ENCODE data around the gene PRKN. TPM values are rescaled to one million over a fixed set of nuclear protein-coding genes. Genes with fewer than 3 reads are reported as not detected.

The PRKN gene
- total RNA-seq, 1 donor from 2014 or later = 2.8 TPM

DNA sequence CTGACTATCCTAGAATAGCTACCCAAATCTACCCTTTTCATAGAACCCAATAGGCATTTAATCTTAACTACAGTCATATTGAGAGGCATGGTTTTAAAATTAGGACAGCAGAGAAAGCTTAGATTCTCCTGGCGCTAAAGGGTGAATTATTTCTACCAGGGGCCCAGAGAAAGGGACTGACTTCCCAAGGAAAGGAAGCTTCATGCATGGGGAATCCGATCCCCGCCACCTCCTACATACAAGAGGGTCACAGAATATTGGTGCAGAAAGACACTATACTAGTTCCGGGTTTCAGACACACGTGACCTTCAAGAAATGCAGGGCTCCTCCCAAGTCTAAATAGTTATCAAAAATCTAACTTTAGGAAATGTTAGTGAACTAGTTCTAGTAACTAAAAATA, 130.9 kb downstream of the PRKN start:
- Histone ChIP-seq H3K4me1 (no peaks in the 10 kb centered on the region), H3K9ac (no peak overlapping the region), H3K4me2 (no peak overlapping the region), H2AFZ (replicated peaks) (no peak overlapping the region), H3K9me3 (ENCODE audit: low read depth) (no peaks in the 10 kb centered on the region), H3K27me3 (no peaks in the 10 kb centered on the region), H3K36me3 (no peaks in the 10 kb centered on the region), H3K27ac (no peak overlapping the region), H3K79me2 (ENCODE audit: low read depth) (no peaks in the 10 kb centered on the region), H4K20me1 (ENCODE audit: low read depth) (no peaks in the 10 kb centered on the region), H3K4me3 (no peak overlapping the region), H3F3A (ENCODE audit: low read depth) (no peaks in the 10 kb centered on the region)
- H3K4me3 Mint-ChIP-seq = no peak overlapping the region
- TF ChIP-seq EZH2 (IDR thresholded peaks at IDR 0.05) (no peak), EZH2phosphoT487 (IDR thresholded peaks at IDR 0.05) (no peak)
- TF ChIP-seq, protein P1, sequence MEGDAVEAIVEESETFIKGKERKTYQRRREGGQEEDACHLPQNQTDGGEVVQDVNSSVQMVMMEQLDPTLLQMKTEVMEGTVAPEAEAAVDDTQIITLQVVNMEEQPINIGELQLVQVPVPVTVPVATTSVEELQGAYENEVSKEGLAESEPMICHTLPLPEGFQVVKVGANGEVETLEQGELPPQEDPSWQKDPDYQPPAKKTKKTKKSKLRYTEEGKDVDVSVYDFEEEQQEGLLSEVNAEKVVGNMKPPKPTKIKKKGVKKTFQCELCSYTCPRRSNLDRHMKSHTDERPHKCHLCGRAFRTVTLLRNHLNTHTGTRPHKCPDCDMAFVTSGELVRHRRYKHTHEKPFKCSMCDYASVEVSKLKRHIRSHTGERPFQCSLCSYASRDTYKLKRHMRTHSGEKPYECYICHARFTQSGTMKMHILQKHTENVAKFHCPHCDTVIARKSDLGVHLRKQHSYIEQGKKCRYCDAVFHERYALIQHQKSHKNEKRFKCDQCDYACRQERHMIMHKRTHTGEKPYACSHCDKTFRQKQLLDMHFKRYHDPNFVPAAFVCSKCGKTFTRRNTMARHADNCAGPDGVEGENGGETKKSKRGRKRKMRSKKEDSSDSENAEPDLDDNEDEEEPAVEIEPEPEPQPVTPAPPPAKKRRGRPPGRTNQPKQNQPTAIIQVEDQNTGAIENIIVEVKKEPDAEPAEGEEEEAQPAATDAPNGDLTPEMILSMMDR (IDR thresholded peaks at IDR 0.05) = no peak
- no peak overlapping the region for H3K27ac Mint-ChIP-seq
- H3K27me3 Mint-ChIP-seq (ENCODE audit: insufficient read depth, low read depth) = no peaks in the 10 kb centered on the region
- no peaks in the 10 kb centered on the region for H3K9me3 Mint-ChIP-seq
- H3K4me1 Mint-ChIP-seq = peaks cover 7% of the 10 kb centered on the region
- no peak for DNase-seq (ENCODE audit: low spot score)
- no peaks in the 10 kb centered on the region for H3K36me3 Mint-ChIP-seq

DNA sequence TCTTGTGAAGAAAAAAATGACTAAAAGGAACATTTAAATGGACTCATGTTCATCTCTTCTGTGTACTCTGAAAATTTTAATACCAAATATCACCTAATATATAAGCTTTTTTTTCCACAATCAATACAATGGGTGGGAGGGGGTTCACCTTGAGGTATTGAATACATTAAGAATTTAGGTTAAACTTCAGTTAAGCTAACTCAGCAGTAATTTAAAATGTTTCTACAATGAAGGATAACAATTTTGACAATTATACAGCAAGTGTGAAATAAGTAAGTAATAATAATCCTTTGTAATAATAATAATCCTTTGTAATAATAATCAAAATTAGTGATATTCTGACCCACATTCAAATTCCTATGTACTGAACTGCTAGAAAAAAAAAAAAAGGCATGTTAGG, 136.0 kb downstream of the PRKN start:
- no peaks in the 10 kb centered on the region for H3K36me3 Mint-ChIP-seq
- Histone ChIP-seq H3K4me2 (no peak overlapping the region), H3K27me3 (no peaks in the 10 kb centered on the region), H2AFZ (replicated peaks) (no peak overlapping the region), H3K4me3 (no peak overlapping the region), H4K20me1 (ENCODE audit: low read depth) (no peaks in the 10 kb centered on the region), H3K9me3 (ENCODE audit: low read depth) (no peaks in the 10 kb centered on the region), H3K27ac (no peak overlapping the region), H3K79me2 (ENCODE audit: low read depth) (no peaks in the 10 kb centered on the region), H3K4me1 (no peaks in the 10 kb centered on the region), H3F3A (ENCODE audit: low read depth) (no peaks in the 10 kb centered on the region), H3K36me3 (no peaks in the 10 kb centered on the region), H3K9ac (no peak overlapping the region)
- no peak for DNase-seq (ENCODE audit: low spot score)
- H3K4me1 Mint-ChIP-seq = peaks cover 1% of the 10 kb centered on the region
- H3K4me3 Mint-ChIP-seq = no peak overlapping the region
- H3K27ac Mint-ChIP-seq = no peak overlapping the region
- TF ChIP-seq, protein P1 (IDR thresholded peaks at IDR 0.05) = no peak
- TF ChIP-seq EZH2 (IDR thresholded peaks at IDR 0.05) = no peak
- no peak for TF ChIP-seq EZH2phosphoT487 (IDR thresholded peaks at IDR 0.05)
- H3K9me3 Mint-ChIP-seq = no peaks in the 10 kb centered on the region
- H3K27me3 Mint-ChIP-seq (ENCODE audit: insufficient read depth, low read depth) = no peaks in the 10 kb centered on the region

DNA sequence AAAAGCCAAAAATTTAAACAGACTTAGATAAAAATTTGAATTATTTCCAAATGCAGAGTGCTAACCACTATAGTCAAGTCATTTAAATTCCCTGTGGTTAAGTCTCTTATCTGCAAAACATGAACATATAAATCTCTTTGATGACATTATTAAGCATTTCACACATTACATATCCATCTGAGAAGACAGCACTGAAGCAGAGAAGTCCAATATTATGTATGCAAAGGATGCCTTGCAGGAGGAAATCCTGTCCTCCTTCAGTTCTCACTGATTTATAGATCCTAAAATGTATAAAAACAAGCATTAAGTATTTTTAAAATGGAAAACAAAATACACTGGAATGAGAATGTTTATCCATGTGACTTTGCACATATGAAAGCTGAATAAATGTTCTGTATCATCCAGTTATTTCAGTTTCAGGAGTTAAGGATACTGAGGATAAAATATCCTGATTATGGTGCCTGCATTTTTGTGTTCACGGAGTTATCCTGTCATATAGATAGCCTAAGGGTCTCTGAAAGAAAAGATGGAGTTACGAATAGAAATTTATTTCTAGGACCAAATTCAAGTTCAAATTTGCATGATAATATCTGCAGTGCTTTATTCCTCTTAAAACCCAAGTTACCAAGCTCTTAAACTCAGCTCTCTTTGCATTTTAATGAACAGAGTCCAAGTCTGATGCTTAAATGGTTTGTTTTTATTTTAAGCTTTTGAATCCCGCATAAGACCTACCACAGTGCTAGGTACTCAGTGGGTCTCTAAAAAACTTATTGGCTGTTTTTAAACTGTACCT, 145.4 kb downstream of the PRKN start:
- no peaks in the 10 kb centered on the region for H3K27me3 Mint-ChIP-seq (ENCODE audit: insufficient read depth, low read depth)
- Histone ChIP-seq H3K9me3 (ENCODE audit: low read depth) (no peaks in the 10 kb centered on the region), H3K27ac (no peak overlapping the region), H3K4me3 (no peak overlapping the region), H3K27me3 (no peaks in the 10 kb centered on the region), H2AFZ (replicated peaks) (no peak overlapping the region), H3K4me1 (no peaks in the 10 kb centered on the region), H3K36me3 (no peaks in the 10 kb centered on the region), H3F3A (ENCODE audit: low read depth) (no peaks in the 10 kb centered on the region), H3K9ac (no peak overlapping the region), H3K4me2 (no peak overlapping the region), H3K79me2 (ENCODE audit: low read depth) (no peaks in the 10 kb centered on the region), H4K20me1 (ENCODE audit: low read depth) (no peaks in the 10 kb centered on the region)
- H3K4me3 Mint-ChIP-seq = no peak overlapping the region
- TF ChIP-seq, protein P1 (IDR thresholded peaks at IDR 0.05) = no peak
- TF ChIP-seq EZH2 (IDR thresholded peaks at IDR 0.05) = no peak
- no peak for TF ChIP-seq EZH2phosphoT487 (IDR thresholded peaks at IDR 0.05)
- peaks cover 12% of the 10 kb centered on the region for H3K4me1 Mint-ChIP-seq
- H3K27ac Mint-ChIP-seq = no peak overlapping the region
- no peak for DNase-seq (ENCODE audit: low spot score)
- H3K9me3 Mint-ChIP-seq = no peaks in the 10 kb centered on the region
- no peaks in the 10 kb centered on the region for H3K36me3 Mint-ChIP-seq

Data from neural progenitor cell (in vitro differentiated cells).